Panc1 (cell line): Measurements from ENCODE around the gene SELENOI.

ENCODE experiments used
- POLR2AphosphoS5 ChIP-seq: IDR thresholded peaks from 2 replicates; pipeline ENCODE4 v1.6.1; 2012; ENCODE audit warnings: mild to moderate bottlenecking, low read depth, low read length, moderate library complexity
- REST ChIP-seq, 2 experiments: IDR thresholded peaks; 2 replicates each; pipeline ENCODE4 v1.6.1; 2011 to 2012; ENCODE audit warnings: low read depth in 2 of 2, control low read depth in 1 of 2, low read length in 1 of 2, mild to moderate bottlenecking in 1 of 2, moderate library complexity in 1 of 2; ENCODE audit not compliant: insufficient read depth in 1 of 2
- SIN3A ChIP-seq: IDR thresholded peaks from 2 replicates; pipeline ENCODE4 v1.6.1; 2012; ENCODE audit warnings: low read depth, mild to moderate bottlenecking, low read length, moderate library complexity, borderline replicate concordance; ENCODE audit not compliant: insufficient read depth
- TF ChIP-seq, protein P1 (sequence below): fragments of 450-650 bp; IDR thresholded peaks from 2 replicates; pipeline ENCODE4 v1.5.1; 2017; ENCODE audit warnings: mild to moderate bottlenecking

DNA sequence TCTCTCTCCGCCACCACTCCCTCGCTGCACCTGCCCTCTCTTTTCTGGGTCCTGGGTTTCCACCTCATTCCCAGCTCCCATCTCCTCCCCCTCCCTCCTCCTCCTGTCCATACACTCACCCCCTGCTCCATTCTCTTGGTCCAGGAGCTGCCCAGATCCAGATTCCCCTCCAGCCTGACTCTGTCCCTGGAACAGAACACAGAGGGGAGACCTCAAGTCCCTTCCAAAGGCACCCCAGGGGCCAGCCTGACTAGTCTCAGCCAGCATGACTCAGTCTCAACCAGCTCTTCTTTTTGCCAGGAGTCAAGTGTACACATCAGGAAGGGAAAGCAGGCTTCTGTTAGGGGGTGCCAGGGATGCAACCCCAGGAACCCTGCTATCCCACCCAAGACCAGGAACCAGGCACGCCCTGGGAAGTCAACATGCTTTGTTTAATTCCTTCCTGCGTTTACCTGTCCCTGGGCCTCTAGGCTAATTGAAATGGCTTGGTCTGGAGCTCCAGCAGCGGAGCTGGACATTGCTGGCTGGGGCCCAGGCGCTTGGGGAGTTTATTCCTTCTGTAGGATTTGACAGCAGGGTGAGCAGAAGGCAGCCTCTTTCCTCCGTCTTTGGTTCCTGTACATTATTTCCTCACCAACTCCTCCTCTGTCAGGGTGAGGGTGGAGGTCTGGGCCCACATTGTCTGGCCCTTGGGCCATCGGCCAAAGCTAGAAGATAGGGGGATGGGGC lies 28.4 kb upstream of the SELENOI start:
- TF ChIP-seq, protein P1, sequence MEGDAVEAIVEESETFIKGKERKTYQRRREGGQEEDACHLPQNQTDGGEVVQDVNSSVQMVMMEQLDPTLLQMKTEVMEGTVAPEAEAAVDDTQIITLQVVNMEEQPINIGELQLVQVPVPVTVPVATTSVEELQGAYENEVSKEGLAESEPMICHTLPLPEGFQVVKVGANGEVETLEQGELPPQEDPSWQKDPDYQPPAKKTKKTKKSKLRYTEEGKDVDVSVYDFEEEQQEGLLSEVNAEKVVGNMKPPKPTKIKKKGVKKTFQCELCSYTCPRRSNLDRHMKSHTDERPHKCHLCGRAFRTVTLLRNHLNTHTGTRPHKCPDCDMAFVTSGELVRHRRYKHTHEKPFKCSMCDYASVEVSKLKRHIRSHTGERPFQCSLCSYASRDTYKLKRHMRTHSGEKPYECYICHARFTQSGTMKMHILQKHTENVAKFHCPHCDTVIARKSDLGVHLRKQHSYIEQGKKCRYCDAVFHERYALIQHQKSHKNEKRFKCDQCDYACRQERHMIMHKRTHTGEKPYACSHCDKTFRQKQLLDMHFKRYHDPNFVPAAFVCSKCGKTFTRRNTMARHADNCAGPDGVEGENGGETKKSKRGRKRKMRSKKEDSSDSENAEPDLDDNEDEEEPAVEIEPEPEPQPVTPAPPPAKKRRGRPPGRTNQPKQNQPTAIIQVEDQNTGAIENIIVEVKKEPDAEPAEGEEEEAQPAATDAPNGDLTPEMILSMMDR = no peak
- TF ChIP-seq POLR2AphosphoS5 = no peak
- TF ChIP-seq REST (IDR thresholded peaks at IDR 0.05; ENCODE audit: insufficient read depth in 1 of 2, low read depth in 2 of 2, low read length in 1 of 2) = no peak
- TF ChIP-seq SIN3A = no peak
